Esophagus muscularis mucosa (tissue), 4 donors: Measurements from ENCODE around the gene RFX3.

Experiments used
- EP300 ChIP-seq: sonication (generic); formaldehyde crosslinking; IDR thresholded peaks from one replicate; pipeline ENCODE4 v1.6.1; 2017; ENCODE audit warnings: antibody characterized with exemption
- POLR2A ChIP-seq: fragments of 450-650 bp; IDR thresholded peaks from one replicate; pipeline ENCODE4 v1.6.1; 2017; ENCODE audit warnings: antibody characterized with exemption, moderate library complexity, mild to moderate bottlenecking, low read depth
- TF ChIP-seq, protein P1 (sequence below), 3 experiments: fragments of 200-600 bp in 2 of 3; fragments of 450-650 bp in 1 of 3; sonication (generic) in 2 of 3; IDR thresholded peaks; one replicate each; pipeline ENCODE4 v1.5.1; 2017 to 2019; ENCODE audit warnings: antibody characterized with exemption in 3 of 3, mild to moderate bottlenecking in 2 of 3, moderate library complexity in 1 of 3

- TF ChIP-seq, protein P1, sequence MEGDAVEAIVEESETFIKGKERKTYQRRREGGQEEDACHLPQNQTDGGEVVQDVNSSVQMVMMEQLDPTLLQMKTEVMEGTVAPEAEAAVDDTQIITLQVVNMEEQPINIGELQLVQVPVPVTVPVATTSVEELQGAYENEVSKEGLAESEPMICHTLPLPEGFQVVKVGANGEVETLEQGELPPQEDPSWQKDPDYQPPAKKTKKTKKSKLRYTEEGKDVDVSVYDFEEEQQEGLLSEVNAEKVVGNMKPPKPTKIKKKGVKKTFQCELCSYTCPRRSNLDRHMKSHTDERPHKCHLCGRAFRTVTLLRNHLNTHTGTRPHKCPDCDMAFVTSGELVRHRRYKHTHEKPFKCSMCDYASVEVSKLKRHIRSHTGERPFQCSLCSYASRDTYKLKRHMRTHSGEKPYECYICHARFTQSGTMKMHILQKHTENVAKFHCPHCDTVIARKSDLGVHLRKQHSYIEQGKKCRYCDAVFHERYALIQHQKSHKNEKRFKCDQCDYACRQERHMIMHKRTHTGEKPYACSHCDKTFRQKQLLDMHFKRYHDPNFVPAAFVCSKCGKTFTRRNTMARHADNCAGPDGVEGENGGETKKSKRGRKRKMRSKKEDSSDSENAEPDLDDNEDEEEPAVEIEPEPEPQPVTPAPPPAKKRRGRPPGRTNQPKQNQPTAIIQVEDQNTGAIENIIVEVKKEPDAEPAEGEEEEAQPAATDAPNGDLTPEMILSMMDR (IDR thresholded peaks at IDR 0.05) = no peak
- TF ChIP-seq POLR2A (no peak), EP300 (no peak)
Observed at GRCh38 chr9:3548648-3549047, 22.8 kb upstream of the RFX3 start.
